SK-N-SH treated with all-trans-retinoic acid at 6 μM for 48 hours (cell line): ENCODE measurements around the gene RAB5IF.
"Not testable (repeated sequence)": the region's sequence is repeated elsewhere in the genome, so short reads cannot be mapped to it uniquely, and the experiment has no call there.

Source experiments
- ATAC-seq: fragments of 200-7000 bp; cut with Tn5 transposase; 3 replicates; pipeline ENCODE4 v1.9.1; 2020; ENCODE audit warnings: mild to moderate bottlenecking, moderate library complexity
- ARNTL ChIP-seq: fragments of 450-650 bp; formaldehyde crosslinking; IDR thresholded peaks from 2 replicates; pipeline ENCODE4 v1.5.0; 2020; ENCODE audit warnings: low read depth, mild to moderate bottlenecking, moderate library complexity, borderline replicate concordance
- BACH2 ChIP-seq: fragments of 250-450 bp; sonication (Bioruptor Pico); IDR thresholded peaks from 2 replicates; pipeline ENCODE4 v1.9.0; 2021; ENCODE audit warnings: mild to moderate bottlenecking, borderline replicate concordance
- CREB5 ChIP-seq: fragments of 250-450 bp; sonication (Bioruptor Pico); IDR thresholded peaks from 2 replicates; pipeline ENCODE4 v1.5.1; 2020; ENCODE audit warnings: low read depth, mild to moderate bottlenecking, moderate library complexity
- CSDC2 ChIP-seq: fragments of 250-450 bp; sonication (Bioruptor Pico); IDR thresholded peaks from 2 replicates; pipeline ENCODE4 v1.5.0; 2020; ENCODE audit warnings: mild to moderate bottlenecking, moderate library complexity
- ESRRG ChIP-seq: fragments of 250-450 bp; sonication (Bioruptor Pico); IDR thresholded peaks from 2 replicates; pipeline ENCODE4 v1.6.1; 2021; ENCODE audit warnings: mild to moderate bottlenecking
- GLIS3 ChIP-seq: fragments of 250-450 bp; sonication (Bioruptor Pico); IDR thresholded peaks from 2 replicates; pipeline ENCODE4 v1.5.0; 2020; ENCODE audit warnings: mild to moderate bottlenecking, moderate library complexity
- OSR1 ChIP-seq: fragments of 250-450 bp; sonication (Bioruptor Pico); IDR thresholded peaks from 2 replicates; pipeline ENCODE4 v1.8.0; 2022; ENCODE audit warnings: moderate library complexity, mild to moderate bottlenecking, inconsistent platforms
- POU6F1 ChIP-seq: fragments of 250-450 bp; sonication (Bioruptor Pico); IDR thresholded peaks from 2 replicates; pipeline ENCODE4 v1.8.0; 2021; ENCODE audit warnings: low read depth, mild to moderate bottlenecking, moderate library complexity, borderline replicate concordance
- PPARA ChIP-seq: fragments of 250-450 bp; sonication (Bioruptor Pico); IDR thresholded peaks from 2 replicates; pipeline ENCODE4 v1.5.0; 2020; ENCODE audit warnings: mild to moderate bottlenecking, borderline replicate concordance
- RARB ChIP-seq: fragments of 250-450 bp; sonication (Bioruptor Pico); IDR thresholded peaks from 2 replicates; pipeline ENCODE4 v1.8.0; 2021; ENCODE audit warnings: mild to moderate bottlenecking, moderate library complexity
- SNAI2 ChIP-seq: fragments of 250-450 bp; sonication (Bioruptor Pico); IDR thresholded peaks from 2 replicates; pipeline ENCODE4 v1.5.0; 2020; ENCODE audit warnings: mild to moderate bottlenecking, moderate library complexity
- TCF4 ChIP-seq: fragments of 250-450 bp; sonication (Bioruptor Pico); IDR thresholded peaks from 2 replicates; pipeline ENCODE4 v1.8.0; 2021; ENCODE audit warnings: mild to moderate bottlenecking, moderate library complexity, borderline replicate concordance
- TOX ChIP-seq: fragments of 250-450 bp; sonication (Bioruptor Pico); IDR thresholded peaks from 2 replicates; pipeline ENCODE4 v1.8.0; 2021; ENCODE audit warnings: mild to moderate bottlenecking, moderate library complexity, borderline replicate concordance
- TSHZ2 ChIP-seq: fragments of 250-450 bp; sonication (Bioruptor Pico); IDR thresholded peaks from 2 replicates; pipeline ENCODE4 v1.5.0; 2020; ENCODE audit warnings: mild to moderate bottlenecking, moderate library complexity
- ZFP3 ChIP-seq: fragments of 250-450 bp; sonication (Bioruptor Pico); IDR thresholded peaks from 2 replicates; pipeline ENCODE4 v1.5.0; 2020; ENCODE audit warnings: mild to moderate bottlenecking, moderate library complexity
- ZFP30 ChIP-seq: fragments of 450-650 bp; formaldehyde crosslinking; IDR thresholded peaks from 2 replicates; pipeline ENCODE4 v1.5.0; 2022; ENCODE audit warnings: mild to moderate bottlenecking, moderate library complexity
- ZNF565 ChIP-seq: fragments of 450-650 bp; formaldehyde crosslinking; conservative IDR thresholded peaks from 2 replicates; pipeline ENCODE4 v1.5.0; 2020; ENCODE audit warnings: low read depth, mild to moderate bottlenecking, moderate library complexity
- ZNF8 ChIP-seq: fragments of 450-650 bp; formaldehyde crosslinking; IDR thresholded peaks from 2 replicates; pipeline ENCODE4 v1.5.0; 2020; ENCODE audit warnings: mild to moderate bottlenecking, moderate library complexity

RAB5IF gene

GRCh38 chr20:36632487-36633284, 27.1 kb downstream of the RAB5IF start:
- no peak for TF ChIP-seq CREB5 (CRISPR knock-in tag)
- TF ChIP-seq TCF4, result no peak
- TF ChIP-seq, all 23 proteins: peak for 0
- ATAC-seq, result no peak

GRCh38 chr20:36633285-36633772, 27.8 kb downstream of the RAB5IF start:
- TF ChIP-seq ESRRG (no peak), TSHZ2 (no peak), SNAI2 (CRISPR knock-in tag) (no peak), ARNTL (no peak), POU6F1 (CRISPR knock-in tag) (no peak), GLIS3 (CRISPR knock-in tag) (no peak), BACH2 (no peak)
- no peak for ATAC-seq

GRCh38 chr20:36634342-36634741, 28.8 kb downstream of the RAB5IF start:
- ATAC-seq, result no peak
- no peak for TF ChIP-seq ZFP3 (CRISPR knock-in tag)
- TF ChIP-seq CREB5 (CRISPR knock-in tag), result no peak
- TF ChIP-seq SNAI2 (CRISPR knock-in tag), result no peak
- TF ChIP-seq RARB (CRISPR knock-in tag), result no peak
- TF ChIP-seq TSHZ2, result no peak
- no peak for TF ChIP-seq PPARA
- TF ChIP-seq ESRRG, result no peak
- TF ChIP-seq GLIS3 (CRISPR knock-in tag), result no peak
- TF ChIP-seq CSDC2 (CRISPR knock-in tag), result no peak
- TF ChIP-seq ZNF8, result no peak
- no peak for TF ChIP-seq ZFP30 (CRISPR knock-in tag)
- no peak for TF ChIP-seq BACH2

GRCh38 chr20:36638876-36639400, 33.4 kb downstream of the RAB5IF start:
- not testable (repeated sequence) for ATAC-seq

GRCh38 chr20:36641506-36641843, 35.9 kb downstream of the RAB5IF start:
- TF ChIP-seq ZNF8 (no peak), GLIS3 (CRISPR knock-in tag) (no peak), ZNF565 (CRISPR knock-in tag) (no peak), TOX (no peak), RARB (CRISPR knock-in tag) (no peak), ESRRG (no peak), OSR1 (CRISPR knock-in tag) (no peak), ZFP30 (CRISPR knock-in tag) (no peak), CSDC2 (CRISPR knock-in tag) (no peak), PPARA (no peak), POU6F1 (CRISPR knock-in tag) (no peak)

More at GRCh38 chr20:36641506-36641843, 35.9 kb downstream of the RAB5IF start:
- no peak for ATAC-seq
